GM21423 (cell line): ENCODE results near the gene PPIH.
"Not testable (repeated sequence)": the region's sequence is repeated elsewhere in the genome, so short reads cannot be mapped to it uniquely, and the experiment has no call there.

Experiments
- ATAC-seq: cut with Tn5 transposase; IDR thresholded peaks from one replicate; pipeline ENCODE4 v1.9.1; 2021; ENCODE audit warnings: mild to moderate bottlenecking, moderate library complexity; ENCODE audit not compliant: unreplicated experiment

The PPIH gene

DNA sequence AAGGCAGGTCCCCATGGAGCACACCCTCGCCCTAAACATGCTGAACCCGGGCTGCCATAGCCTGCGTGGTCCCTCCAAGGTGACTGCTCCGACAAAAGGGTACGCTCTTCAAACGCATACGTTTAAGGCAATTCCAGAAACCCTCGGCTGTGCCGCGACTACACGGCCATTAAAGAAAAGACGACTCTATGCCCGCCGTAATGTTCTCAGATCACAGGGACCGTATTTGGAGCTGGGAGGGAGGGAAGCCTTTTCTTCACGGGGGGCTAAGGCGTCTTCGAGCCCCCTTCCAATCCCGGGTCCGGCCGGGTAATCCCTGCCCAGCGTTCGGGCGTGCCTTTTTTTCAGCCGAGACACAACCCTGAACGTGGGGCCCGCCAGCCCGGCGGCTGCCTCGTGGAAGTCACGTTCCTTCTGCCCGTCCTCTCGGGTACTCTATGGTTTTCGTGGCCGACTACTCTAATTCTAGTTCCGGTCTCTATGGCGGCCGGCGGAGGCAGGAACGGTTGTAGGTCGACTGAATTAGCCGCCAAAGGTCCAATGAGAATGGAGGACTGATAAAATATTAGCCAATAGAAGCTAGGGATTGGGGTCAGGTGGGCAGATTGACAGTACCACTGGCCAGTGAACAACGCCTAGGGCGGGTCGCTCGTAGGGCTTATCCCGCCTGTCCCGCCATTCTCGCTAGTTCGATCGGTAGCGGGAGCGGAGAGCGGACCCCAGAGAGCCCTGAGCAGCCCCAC lies 23.7 kb downstream of the PPIH start, which contains the start of gene YBX1:
Gene YBX1 (plus strand): TSS at position 678 of the 743 bp plus-strand sequence. CDS start 148 bp downstream, outside the sequence.
- peak; percentile 85 for ATAC-seq

DNA sequence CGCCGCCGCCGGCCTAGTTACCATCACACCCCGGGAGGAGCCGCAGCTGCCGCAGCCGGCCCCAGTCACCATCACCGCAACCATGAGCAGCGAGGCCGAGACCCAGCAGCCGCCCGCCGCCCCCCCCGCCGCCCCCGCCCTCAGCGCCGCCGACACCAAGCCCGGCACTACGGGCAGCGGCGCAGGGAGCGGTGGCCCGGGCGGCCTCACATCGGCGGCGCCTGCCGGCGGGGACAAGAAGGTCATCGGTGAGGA lies 24.2 kb downstream of the PPIH start:
- peak; percentile 14 for ATAC-seq

DNA sequence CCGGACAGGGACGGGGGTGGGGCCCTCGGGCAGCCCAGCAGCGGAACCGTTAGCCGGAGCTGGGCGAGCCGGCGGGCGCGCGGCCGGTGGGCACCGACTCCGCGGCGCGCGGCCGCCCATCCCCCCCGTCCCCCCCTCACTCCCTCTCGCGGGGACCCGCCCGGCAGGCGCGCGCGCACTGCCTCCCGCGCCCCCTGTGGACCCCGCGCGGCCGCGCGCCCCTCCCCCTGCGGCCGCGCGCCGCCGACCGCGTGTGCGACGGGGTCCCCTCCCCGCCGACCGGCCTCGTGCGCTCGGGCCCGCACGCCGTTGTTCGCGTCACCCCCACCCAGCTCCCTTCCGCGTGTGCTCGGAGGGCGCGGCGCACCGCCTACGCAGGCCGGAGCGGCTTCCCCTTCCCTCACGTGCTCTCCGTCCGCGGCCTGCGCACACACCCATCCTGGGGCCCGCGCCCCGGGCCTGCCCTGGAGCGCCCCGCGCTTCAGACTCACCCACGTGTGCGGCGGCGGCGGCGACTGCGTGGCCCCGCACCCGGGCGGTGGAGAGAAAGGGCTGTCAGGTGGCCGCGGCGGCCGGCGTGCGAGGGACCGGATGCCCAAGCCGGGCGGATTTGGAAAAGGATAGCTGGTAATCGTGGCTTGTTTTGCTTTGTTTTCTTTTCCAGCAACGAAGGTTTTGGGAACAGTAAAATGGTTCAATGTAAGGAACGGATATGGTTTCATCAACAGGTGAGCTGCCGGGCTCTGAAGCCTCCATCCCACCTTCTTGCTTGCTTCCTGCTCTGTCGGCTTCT lies 24.7 kb downstream of the PPIH start:
- peak; percentile 44 for ATAC-seq

DNA sequence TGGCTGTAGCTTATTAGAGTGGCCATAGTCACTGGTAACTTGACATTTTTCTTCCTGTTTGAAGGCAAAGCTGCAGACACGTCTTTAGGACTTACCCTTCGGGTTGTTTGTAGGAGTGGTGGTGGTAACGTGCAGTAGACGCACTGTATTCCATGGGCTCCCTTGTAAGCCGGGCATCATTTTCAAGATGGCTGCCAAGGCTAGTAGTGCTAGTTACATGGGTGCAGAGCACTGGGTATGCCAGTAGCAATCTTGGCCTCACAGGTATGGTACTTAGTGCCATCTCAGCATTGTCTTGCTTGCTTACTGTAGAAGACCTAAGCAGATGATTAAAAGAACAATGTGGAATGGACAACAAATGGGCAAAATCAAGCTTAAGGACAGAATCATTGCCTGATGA lies 25.9 kb downstream of the PPIH start:
- ATAC-seq, result no peak

DNA sequence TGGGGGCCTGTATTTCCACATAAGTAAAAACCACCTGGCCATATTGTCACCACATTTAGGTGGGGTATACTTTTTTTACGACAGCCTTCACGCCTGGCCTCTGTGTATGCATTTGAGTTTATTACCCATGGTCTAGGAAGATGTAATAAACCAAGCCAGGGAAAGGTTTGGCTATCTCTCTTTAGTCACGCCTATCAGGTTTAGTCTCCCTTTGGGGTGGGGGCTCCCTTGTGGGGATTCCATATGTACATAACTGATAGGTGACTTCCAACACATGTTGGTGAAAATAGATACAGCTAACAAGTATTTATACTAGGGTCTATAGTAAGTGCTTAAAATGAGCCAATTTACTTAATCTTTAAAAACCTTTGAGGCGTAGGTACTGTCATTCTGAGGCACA lies 28.2 kb downstream of the PPIH start:
- no peak for ATAC-seq

DNA sequence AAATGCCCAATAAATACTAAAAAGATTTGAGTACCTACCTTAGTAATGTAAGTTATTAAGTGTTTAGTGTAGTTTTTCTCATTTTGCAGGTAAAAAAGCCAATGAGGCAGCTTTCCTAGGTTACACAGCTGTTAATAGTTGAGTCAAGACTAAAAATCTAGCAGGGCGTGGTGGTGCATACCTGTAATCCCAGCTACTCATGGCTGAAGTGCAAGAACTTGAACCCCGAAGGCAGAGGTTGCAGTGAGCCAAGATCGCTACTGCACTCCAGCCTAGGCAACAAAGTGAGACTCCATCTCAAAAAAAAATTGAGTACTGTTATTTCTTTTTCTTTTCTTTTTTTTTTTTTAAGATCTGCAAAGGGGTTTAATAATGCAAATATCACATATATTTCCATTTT lies 31.7 kb downstream of the PPIH start:
- ATAC-seq, result no peak

DNA sequence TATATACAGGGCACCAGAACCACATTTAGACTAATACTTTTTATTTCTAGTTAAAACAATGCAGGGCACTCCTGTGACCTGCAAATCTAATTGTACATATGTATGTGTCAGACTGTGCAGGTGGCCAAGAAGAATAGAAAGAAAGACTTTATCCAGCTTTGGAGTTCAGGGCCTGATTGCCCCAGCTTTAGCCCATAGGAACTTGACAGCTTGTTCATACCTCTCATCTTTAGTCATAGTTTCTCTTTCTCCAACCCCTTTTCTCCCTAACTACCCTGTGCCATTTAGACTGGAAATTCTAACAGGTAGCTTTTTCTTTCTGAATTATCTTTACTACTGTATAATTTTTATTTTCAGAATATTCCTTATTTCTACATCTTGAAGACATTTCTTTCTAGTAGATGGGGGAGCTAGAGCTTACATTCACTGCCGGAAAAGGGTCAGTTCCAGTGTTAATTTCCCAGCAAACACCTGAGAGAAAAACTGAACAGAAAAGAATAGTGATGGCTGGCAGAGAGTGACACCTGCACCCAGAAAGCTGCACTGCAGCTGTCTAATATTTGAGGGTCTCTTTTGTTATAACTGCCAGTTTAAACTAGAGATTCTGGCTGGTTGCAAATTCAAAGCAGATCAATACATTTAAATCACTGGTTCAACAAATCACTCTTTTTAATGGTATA lies 32.4 kb downstream of the PPIH start:
- no peak for ATAC-seq

DNA sequence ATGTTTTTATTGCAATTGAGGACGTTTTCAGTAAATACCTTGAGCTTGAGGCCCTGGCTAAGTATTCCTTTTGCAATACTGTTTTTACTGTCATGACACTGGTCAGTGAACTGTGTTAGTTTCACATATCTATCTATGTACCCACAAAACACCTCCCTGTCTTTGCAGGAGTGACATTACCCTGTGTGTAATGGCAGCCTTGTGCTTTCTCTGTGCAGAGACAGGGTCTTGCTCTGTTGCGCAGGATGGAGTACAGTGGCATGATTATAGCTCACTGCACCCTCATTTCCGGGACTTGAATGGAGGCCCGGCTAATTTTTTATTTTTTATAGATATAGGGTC lies 32.9 kb downstream of the PPIH start:
- ATAC-seq, result no peak

DNA sequence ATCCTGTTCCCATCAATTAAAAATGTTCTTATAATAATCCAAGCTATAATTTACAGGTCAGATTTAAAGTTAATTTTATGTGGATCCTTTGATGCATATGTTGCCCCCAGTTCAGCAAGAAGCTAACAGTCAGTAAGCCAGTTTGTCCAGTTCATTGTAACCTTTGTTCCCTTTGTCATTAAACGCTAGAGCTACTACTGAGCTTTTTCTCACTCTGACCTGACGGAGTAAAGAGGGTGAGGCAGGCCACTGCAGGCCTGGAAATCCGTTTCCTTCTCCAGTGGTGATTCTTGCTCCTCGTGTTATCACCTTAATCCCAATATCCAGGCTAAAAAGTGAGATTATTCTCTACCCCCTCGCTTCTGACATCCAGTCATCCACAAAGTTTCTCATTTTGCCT lies 34.2 kb downstream of the PPIH start:
- no peak for ATAC-seq

DNA sequence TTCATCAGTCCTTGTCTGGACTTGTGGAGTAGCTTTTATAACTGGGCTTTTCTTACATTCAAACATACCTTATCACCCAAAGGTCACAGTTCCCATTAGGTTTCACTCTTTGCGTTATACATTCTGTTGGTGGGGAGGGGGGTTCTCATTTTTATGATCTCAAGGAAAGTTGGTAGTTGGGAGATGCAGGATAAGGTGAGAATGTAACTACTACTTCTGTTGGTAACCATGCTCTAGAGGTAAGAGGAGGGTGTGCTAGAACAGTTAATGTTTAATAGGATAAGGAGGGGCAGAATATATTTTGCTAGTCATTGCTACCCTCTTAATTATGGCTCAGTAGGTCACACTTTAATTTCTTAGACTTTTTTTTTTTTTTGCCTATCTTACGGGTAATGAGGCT lies 34.7 kb downstream of the PPIH start:
- ATAC-seq, result no peak

DNA sequence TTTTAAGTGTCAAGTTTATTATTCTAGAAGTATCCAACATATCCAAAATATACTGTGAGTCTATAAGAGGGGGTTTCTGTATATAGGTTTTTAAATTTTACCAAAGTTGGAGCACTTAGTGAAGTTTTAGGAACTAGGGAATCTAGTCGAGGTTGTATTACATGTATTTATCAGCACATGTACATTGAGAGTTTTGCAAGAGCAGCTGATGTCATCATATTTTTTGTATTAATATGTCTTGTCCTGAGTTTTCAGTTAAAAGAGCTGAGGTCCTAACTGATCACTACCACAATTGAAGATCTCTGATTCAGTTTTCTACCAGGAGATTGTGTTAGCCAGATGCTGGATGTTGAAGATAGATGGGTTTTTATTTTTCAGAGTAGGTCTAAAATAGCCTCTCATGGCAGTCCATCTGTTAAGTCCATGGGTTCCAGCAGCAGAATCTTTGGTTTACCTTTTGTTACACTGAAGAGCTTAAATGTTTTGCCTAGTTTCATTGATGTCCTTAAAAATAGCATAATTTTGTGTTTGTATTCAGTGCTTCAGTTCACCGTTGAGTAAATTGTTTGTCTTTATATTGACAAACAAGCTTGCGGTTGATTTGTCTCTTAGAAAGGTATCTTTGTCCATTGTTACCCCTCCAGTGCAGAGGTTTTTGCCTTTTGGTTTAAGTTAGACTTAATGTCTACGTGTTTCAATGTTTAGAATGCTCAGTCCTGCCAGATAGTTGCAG lies 40.0 kb downstream of the PPIH start:
- ATAC-seq, result no peak

DNA sequence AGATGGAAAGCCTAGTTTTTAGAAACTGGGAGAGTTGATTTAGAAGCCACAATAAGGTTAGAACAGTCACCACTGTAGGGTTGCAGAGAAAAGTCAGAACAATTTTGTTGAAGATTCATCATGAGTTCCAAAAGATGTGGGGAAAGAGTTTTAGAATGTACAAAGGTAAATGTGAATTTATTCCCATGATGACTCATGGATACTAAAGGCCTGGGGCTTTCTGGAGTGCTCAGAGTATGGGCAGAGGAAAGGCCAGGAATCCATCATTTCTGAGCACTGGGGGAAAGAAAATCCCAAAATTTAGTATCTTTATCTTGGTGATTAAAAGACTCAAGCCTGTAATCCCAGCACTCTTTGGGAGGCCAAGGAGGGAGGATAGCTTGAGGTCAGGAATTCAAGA lies 41.8 kb downstream of the PPIH start:
- no peak for ATAC-seq

DNA sequence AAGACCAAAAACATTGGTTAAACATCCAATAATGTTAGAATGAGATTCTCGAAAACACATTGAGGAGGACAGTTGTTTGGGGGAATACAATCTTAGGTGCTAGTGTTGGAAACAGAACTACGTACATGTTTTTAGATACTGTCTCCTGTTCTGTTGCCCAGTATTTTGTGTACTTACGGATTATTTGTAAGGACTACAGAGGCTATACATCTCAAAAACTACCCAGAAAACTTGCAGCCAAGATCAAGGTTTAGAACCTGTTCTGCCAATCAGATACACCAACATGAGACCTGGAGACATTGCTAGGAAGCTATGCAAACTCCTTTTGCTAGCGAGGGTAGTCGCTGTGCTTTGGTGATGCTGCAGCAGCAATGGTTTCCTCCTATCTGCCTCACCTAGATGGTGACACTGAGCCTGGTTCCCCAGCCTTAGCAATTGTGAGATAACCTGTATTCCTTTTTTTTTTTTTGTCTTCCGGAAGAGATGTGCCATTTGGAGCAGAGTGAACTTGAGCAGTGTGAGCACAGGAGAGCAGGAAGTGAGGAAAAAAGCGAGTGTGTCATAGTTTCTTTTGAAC lies 45.8 kb downstream of the PPIH start:
- ATAC-seq, result no peak

DNA sequence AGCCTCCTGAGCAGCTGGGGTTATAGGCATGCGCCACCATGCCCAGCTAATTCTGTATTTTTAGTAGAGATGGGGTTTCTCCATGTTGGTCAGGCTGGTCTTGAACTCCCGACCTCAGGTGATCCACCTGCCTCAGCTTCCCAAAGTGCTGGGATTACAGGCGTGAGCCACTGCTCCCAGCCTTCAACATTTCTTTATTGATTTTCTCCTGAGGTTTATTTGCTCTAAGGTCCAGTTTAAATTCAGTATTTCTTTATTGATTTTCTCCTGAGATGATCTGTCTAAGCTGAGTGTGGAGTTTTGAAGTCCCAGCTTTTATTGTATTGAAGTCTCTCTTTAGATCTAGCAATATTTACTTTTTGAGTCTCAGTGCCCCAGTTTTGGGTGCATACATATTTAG lies 54.6 kb downstream of the PPIH start:
- not testable (repeated sequence) for ATAC-seq

DNA sequence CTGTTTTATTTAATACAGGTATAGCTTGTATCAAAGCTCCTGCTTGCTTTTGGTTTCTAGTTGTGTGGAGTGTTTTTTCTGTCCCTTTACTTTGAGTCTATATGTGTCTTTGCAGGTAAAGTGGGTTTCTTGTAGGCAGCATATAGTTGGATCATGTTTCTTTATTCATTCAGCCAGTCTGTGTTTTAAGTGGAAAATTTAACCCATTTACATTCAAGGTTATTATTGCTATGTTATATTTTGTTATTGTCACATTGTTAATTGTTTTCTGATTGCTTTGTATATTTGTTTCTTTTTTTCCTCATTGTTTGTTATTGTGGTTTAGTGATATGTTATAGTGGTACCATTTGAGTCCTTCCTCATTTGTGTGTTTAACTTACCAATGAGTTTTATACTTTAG lies 55.1 kb downstream of the PPIH start:
- ATAC-seq, result no peak

DNA sequence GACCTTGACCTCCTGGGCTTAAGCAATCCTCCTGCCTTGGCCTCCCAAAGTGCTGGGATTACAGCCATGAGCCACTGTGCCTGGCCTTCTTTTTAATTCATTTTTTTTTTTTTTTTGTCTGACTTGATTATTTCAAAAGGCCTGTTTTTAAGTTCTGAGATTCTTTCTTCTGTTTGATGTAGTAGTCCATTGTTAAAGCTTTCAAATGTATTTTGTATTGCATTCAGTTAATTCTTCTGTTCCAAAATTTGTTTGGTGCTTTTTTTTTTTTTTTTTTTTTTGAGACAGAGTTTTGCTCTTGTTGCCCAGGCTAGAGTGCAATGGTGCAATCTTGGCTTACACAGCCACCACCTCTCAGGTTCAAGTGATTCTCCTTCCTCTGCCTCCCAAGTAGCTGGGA lies 56.2 kb downstream of the PPIH start:
- not testable (repeated sequence) for ATAC-seq

DNA sequence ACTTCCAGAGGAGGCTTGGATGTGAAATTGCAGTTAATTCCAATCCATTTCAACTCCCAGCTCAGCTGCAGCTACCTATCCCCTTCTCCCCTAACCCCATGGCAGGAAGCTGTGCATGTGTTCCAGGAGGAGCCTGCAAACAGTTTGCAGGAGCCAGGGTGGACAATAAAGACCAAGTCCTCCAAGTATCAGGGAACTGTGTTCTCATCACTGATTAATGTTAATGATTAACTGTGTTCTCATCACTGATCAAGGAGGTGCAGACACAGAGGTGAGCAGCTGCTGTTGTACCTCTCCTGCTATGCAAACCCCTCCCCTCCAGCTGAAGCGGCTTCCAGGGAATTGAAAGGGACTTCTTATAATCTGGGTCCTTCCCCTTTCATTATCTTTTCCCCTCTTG lies 62.6 kb downstream of the PPIH start:
- no peak for ATAC-seq

DNA sequence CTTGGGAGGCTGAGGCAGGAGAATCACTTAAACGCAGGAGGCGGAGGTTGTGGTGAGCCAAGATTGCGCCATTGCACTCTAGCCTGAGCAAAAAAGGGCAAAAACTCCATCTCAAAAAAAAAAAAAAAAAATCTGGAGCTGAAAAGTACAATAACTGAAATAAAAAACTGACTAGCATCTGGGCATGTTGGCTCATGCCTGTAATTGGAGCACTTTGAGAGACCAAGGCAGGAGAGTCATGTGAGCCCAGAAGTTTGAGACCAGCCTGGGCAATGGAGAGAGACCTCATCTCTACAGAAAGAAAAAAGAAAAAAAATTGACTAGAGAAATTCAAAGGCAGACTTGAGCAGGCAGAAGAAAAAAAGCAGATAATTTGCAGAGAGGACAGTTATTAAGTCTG lies 63.7 kb downstream of the PPIH start:
- no peak for ATAC-seq

DNA sequence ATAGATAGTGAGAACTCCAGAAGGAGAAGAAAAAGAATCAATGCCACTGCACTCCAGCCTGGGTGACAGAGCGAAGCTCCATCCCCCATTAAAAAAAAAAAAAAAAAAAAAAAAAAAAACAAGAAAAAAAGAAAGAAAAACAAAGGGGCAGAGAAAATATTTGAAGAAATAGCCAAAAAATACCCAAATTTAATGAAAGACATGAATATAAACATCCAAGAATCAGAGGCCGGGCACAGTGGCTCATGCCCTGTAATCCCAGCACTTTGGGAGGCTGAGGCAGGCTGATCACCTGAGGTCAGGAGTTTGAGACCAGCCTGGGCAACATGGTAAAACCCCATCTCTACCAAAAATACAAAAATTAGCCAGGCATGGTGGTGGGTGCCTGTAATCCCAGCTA lies 64.2 kb downstream of the PPIH start:
- not testable (repeated sequence) for ATAC-seq

DNA sequence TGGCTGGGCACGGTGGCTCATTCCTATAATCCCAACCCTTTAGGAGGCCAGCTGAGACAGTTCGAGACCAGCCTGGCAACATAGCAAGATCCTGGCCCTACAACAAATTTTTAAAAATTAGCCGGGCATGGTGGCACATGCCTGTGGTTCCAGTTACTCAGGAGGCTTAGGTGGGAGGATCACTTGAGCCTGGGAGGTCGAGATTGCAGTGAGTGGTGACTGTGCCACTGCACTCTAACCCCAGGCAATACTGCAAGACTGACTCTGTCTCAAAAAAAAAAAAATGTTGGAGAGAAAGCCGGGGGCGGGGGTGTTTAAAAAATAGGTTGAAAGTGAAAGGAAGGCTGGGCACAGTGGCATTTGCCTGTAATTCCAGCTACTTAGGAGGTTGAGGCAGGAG lies 65.3 kb downstream of the PPIH start:
- no peak for ATAC-seq

DNA sequence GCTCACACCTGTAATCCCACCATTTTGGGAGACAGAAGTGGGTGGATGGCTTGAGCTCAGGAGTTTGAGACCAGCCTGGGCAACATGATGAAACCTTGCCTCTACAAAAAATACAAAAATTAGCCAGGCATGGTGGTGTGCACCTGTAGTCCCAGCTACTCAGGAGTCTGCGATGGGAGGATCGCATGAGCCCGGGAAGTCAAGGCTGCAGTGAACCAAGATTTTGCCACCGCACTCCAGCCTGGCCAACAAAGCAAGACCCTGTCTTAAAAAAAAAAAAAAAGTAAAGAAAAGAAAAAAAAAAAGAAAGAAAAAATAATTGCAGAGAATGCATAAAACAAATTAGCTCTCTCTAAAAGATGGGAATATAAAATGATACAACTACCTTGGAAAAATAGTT lies 67.6 kb downstream of the PPIH start:
- ATAC-seq, result not testable (repeated sequence)
